GM12878 (cell line): ENCODE results near the gene SUPT3H. TPM values are rescaled to one million over a fixed set of nuclear protein-coding genes. Genes with fewer than 3 reads are reported as not detected.

Experiments used
- CREM ChIP-seq: IDR thresholded peaks from 2 replicates; pipeline ENCODE4 v1.6.1; 2014; ENCODE audit warnings: antibody characterized with exemption, low read depth
- EZH2 ChIP-seq: IDR thresholded peaks from 2 replicates; pipeline ENCODE4 v1.6.1; 2012; ENCODE audit warnings: low read depth, mild to moderate bottlenecking, control low read depth, inconsistent platforms, low read length, borderline replicate concordance; ENCODE audit not compliant: control insufficient read depth
- IRF3 ChIP-seq: fragments of 450-650 bp; IDR thresholded peaks from 2 replicates; pipeline ENCODE4 v1.6.1; 2014; ENCODE audit warnings: mild to moderate bottlenecking
- IRF4 ChIP-seq: IDR thresholded peaks from 2 replicates; pipeline ENCODE4 v1.6.1; 2011; ENCODE audit warnings: low read depth, low read length
- RFX5 ChIP-seq: IDR thresholded peaks from 2 replicates; pipeline ENCODE4 v1.6.1; 2011; ENCODE audit warnings: low read depth, low read length, improper control_type of control experiment
- SUZ12 ChIP-seq: fragments of 200-600 bp; sonication (generic); IDR thresholded peaks from one replicate; pipeline ENCODE4 v1.6.1; 2018; ENCODE audit warnings: antibody characterized with exemption, mild to moderate bottlenecking; ENCODE audit not compliant: unreplicated experiment
- TCF12 ChIP-seq: IDR thresholded peaks from 2 replicates; pipeline ENCODE4 v1.6.1; 2011; ENCODE audit warnings: low read depth, mild to moderate bottlenecking, low read length
- TCF7 ChIP-seq: IDR thresholded peaks from 2 replicates; pipeline ENCODE4 v1.6.1; 2014; ENCODE audit warnings: antibody characterized with exemption, borderline replicate concordance
- ZNF217 ChIP-seq: fragments of 450-650 bp; IDR thresholded peaks from 2 replicates; pipeline ENCODE4 v1.6.1; 2017; ENCODE audit warnings: antibody characterized with exemption, mild to moderate bottlenecking
- polyA plus RNA-seq, 11 experiments: library from polyadenylated mRNA; depleted of rRNA in 4 of 11; unstranded in 6 of 11; stranded (reverse) in 5 of 11; fragments of >200 nt; fragmentation: Nextera tagmentation in 4 of 11; fragmentation: Illumina TruSeq in 1 of 11; extraction: Ambion mirVana in 4 of 11; extraction: Trizol in 1 of 11; gene quantifications; 1 replicate in 1 of 11; 2 replicates in 10 of 11; pipeline versions ENCODE4 v1.2.1 to v1.2.3, GENCODE V29; 2011 to 2016; ENCODE audit warnings: inconsistent platforms in 2 of 11, missing spikeins in 2 of 11, low read depth in 1 of 11
- total RNA-seq, 4 experiments: library from RNA; depleted of rRNA in 3 of 4; stranded (reverse); fragments of >200 nt in 3 of 4; fragmentation: Illumina TruSeq in 1 of 4; extraction: Trizol in 1 of 4; gene quantifications; 2 replicates each; pipeline versions ENCODE4 v1.2.1 to v1.2.3, GENCODE V29; 2013 to 2021
- TF ChIP-seq, protein P1 (sequence below): IDR thresholded peaks from 2 replicates; pipeline ENCODE4 v1.6.1; 2012; ENCODE audit warnings: improper control_type of control experiment, low read depth, low read length; ENCODE audit not compliant: insufficient replicate concordance
- TF ChIP-seq, protein P2 (sequence below): IDR thresholded peaks from 2 replicates; pipeline ENCODE4 v1.6.1; 2011; ENCODE audit warnings: borderline replicate concordance, low read depth, mild to moderate bottlenecking, moderate library complexity, low read length; ENCODE audit not compliant: insufficient read depth, poor library complexity, severe bottlenecking
- TF ChIP-seq, protein P3 (sequence below), 3 experiments: IDR thresholded peaks in 2 of 3; conservative IDR thresholded peaks in 1 of 3; 2 replicates each; pipeline ENCODE4 v1.5.1; 2011; ENCODE audit warnings: low read depth in 3 of 3, low read length in 3 of 3, mild to moderate bottlenecking in 3 of 3, control low read depth in 2 of 3, moderate library complexity in 2 of 3, inconsistent platforms in 1 of 3, mixed read lengths in 1 of 3; ENCODE audit not compliant: control insufficient read depth in 2 of 3, insufficient read depth in 1 of 3; ENCODE audit errors: extremely low read depth in 1 of 3

The SUPT3H gene
- total and polyA plus RNA-seq, 10 of the 15 experiments (the other 5 are each of a cell fraction or from before 2014, with no cell fraction given), result 0.51 to 3.7 (median 2.0) TPM

DNA sequence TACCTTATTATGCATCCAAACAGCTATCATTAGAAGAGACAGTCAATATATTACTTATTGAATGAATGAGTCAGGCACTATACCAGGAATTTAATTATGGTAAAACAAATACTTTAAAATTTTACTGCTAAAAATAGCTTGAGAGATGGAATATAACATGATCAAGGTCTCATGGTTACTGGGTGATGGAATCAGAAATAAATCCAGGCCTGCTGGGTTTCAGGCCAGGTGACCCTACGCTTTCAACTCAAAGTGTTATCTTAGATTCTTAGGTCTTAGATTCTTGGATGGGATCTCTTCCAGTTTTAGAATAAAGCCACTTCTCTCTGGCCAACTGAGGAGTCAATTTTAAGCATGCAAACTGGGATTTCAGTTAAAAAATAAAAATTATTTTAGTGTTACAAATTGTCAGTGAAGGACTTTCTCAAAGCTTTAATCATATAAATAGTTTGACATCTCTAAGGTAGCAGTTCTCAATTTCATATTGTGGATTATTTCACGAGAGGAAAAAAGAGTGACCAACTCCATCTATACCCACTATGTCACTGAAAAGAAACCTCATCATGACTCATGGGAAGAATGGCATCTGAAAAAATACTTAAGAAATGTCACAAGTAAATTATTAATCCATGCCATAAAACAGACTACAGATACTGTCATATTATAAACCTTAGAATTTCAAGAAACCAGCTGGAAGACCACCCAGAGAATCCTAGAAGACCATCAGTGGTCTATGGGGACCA lies 333.1 kb downstream of the SUPT3H start (continued):
- TF ChIP-seq, protein P1, sequence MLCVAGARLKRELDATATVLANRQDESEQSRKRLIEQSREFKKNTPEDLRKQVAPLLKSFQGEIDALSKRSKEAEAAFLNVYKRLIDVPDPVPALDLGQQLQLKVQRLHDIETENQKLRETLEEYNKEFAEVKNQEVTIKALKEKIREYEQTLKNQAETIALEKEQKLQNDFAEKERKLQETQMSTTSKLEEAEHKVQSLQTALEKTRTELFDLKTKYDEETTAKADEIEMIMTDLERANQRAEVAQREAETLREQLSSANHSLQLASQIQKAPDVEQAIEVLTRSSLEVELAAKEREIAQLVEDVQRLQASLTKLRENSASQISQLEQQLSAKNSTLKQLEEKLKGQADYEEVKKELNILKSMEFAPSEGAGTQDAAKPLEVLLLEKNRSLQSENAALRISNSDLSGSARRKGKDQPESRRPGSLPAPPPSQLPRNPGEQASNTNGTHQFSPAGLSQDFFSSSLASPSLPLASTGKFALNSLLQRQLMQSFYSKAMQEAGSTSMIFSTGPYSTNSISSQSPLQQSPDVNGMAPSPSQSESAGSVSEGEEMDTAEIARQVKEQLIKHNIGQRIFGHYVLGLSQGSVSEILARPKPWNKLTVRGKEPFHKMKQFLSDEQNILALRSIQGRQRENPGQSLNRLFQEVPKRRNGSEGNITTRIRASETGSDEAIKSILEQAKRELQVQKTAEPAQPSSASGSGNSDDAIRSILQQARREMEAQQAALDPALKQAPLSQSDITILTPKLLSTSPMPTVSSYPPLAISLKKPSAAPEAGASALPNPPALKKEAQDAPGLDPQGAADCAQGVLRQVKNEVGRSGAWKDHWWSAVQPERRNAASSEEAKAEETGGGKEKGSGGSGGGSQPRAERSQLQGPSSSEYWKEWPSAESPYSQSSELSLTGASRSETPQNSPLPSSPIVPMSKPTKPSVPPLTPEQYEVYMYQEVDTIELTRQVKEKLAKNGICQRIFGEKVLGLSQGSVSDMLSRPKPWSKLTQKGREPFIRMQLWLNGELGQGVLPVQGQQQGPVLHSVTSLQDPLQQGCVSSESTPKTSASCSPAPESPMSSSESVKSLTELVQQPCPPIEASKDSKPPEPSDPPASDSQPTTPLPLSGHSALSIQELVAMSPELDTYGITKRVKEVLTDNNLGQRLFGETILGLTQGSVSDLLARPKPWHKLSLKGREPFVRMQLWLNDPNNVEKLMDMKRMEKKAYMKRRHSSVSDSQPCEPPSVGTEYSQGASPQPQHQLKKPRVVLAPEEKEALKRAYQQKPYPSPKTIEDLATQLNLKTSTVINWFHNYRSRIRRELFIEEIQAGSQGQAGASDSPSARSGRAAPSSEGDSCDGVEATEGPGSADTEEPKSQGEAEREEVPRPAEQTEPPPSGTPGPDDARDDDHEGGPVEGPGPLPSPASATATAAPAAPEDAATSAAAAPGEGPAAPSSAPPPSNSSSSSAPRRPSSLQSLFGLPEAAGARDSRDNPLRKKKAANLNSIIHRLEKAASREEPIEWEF, result no peak
- TF ChIP-seq, protein P2, sequence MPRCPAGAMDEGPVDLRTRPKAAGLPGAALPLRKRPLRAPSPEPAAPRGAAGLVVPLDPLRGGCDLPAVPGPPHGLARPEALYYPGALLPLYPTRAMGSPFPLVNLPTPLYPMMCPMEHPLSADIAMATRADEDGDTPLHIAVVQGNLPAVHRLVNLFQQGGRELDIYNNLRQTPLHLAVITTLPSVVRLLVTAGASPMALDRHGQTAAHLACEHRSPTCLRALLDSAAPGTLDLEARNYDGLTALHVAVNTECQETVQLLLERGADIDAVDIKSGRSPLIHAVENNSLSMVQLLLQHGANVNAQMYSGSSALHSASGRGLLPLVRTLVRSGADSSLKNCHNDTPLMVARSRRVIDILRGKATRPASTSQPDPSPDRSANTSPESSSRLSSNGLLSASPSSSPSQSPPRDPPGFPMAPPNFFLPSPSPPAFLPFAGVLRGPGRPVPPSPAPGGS, result no peak
- TF ChIP-seq RFX5 (no peak), IRF3 (no peak), SUZ12 (no peak), ZNF217 (no peak), TCF7 (no peak), IRF4 (no peak), CREM (no peak), EZH2 (no peak), TCF12 (no peak)
- TF ChIP-seq, protein P3, sequence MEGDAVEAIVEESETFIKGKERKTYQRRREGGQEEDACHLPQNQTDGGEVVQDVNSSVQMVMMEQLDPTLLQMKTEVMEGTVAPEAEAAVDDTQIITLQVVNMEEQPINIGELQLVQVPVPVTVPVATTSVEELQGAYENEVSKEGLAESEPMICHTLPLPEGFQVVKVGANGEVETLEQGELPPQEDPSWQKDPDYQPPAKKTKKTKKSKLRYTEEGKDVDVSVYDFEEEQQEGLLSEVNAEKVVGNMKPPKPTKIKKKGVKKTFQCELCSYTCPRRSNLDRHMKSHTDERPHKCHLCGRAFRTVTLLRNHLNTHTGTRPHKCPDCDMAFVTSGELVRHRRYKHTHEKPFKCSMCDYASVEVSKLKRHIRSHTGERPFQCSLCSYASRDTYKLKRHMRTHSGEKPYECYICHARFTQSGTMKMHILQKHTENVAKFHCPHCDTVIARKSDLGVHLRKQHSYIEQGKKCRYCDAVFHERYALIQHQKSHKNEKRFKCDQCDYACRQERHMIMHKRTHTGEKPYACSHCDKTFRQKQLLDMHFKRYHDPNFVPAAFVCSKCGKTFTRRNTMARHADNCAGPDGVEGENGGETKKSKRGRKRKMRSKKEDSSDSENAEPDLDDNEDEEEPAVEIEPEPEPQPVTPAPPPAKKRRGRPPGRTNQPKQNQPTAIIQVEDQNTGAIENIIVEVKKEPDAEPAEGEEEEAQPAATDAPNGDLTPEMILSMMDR (IDR thresholded peaks at IDR 0.05 in 2 of 3, conservative IDR thresholded peaks at IDR 0.05 in 1 of 3; ENCODE audit: control insufficient read depth in 2 of 3, extremely low read depth in 1 of 3, insufficient read depth in 1 of 3, low read depth in 3 of 3, low read length in 3 of 3), result no peak
- TF ChIP-seq, all 136 proteins: peak for 0
